ENCODE results near the gene BOK.
"Not testable (repeated sequence)": the region's sequence is repeated elsewhere in the genome, so short reads cannot be mapped to it uniquely, and the experiment has no call there.

BOK gene

DNA sequence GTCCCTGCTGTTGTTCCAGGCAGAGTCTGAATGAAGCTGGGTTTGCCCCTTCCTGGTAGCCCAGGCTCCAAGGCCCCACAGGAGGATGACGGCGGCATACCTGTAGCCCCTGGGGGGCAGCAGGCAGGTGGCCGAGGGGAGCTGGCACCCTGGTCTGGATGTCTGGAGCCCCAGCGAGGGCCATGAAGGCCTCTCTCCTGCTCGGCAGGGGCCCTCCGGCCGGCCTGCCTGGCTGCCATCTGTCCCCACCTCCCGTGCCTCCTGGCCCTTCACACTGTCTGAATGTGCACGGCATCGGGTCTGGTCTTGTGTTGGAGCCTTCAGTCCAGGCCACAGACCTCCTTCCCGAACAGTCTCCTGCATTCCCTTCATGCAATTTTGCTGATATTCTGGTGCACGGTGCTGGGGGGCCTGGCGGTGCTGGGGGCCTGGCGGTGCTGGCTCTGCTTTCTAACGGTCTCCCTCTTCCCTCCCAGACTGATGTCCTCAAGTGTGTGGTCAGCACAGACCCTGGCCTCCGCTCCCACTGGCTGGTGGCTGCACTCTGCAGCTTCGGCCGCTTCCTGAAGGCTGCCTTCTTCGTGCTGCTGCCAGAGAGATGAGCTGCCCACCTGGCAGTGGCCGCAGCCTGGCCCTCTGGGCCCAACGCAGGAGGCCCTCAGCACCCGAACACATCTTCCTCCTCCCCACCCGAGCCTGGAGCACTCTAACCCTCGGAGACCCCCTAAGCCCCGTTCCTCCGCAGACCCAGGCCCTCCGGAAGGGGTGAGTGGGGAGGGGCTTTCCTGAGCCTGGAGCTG, 13.5 kb downstream of the BOK start:
- Histone ChIP-seq H3K4me3 (replicated peaks; ENCODE audit: low read depth, low read length) (no peak overlapping the region), H3K36me3 (ENCODE audit: control insufficient read depth, insufficient read depth, low read length) (no peaks in the 10 kb centered on the region; the same call in 1 of the 2 replicates), H3K27me3 (replicated peaks; ENCODE audit: control insufficient read depth, insufficient read depth, low read length) (no peaks in the 10 kb centered on the region)
- TF ChIP-seq, protein P1, sequence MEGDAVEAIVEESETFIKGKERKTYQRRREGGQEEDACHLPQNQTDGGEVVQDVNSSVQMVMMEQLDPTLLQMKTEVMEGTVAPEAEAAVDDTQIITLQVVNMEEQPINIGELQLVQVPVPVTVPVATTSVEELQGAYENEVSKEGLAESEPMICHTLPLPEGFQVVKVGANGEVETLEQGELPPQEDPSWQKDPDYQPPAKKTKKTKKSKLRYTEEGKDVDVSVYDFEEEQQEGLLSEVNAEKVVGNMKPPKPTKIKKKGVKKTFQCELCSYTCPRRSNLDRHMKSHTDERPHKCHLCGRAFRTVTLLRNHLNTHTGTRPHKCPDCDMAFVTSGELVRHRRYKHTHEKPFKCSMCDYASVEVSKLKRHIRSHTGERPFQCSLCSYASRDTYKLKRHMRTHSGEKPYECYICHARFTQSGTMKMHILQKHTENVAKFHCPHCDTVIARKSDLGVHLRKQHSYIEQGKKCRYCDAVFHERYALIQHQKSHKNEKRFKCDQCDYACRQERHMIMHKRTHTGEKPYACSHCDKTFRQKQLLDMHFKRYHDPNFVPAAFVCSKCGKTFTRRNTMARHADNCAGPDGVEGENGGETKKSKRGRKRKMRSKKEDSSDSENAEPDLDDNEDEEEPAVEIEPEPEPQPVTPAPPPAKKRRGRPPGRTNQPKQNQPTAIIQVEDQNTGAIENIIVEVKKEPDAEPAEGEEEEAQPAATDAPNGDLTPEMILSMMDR (IDR thresholded peaks at IDR 0.05; ENCODE audit: insufficient read depth, low read length, poor library complexity, severe bottlenecking), result no peak
- no peak for DNase-seq (ENCODE audit: extremely low read depth, insufficient read length)

DNA sequence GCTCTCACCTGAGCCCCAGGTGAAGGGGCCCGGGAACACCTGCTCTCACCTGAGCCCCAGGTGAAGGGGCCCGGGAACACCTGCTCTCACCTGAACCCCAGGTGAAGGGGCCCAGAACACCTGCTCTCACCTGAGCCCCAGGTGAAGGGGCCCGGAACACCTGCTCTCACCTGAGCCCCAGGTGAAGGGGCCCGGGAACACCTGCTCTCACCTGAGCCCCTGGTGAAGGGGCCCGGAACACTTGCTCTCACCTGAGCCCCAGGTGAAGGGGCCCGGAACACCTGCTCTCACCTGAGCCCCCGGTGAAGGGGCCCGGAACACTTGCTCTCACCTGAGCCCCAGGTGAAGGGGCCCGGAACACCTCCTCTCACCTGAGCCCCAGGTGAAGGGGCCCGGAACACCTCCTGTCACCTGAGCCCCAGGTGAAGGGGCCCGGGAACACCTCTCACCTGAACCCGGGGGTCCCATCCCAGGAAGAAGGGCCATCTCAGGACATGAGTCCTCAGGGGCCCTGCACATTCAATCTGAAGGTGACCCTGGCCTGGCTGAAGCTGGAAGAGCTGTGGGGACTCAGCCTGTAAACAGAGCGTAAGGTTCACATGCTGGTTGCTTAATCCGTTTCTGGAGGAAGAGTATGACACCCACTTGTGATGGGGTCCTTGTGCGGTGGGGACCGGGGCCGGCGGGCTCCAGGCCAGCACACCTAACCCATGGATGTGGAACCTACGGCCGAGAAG, 14.5 kb downstream of the BOK start:
- H3K27me3 ChIP-seq (replicated peaks; ENCODE audit: control insufficient read depth, insufficient read depth, low read length); H3K36me3 ChIP-seq (ENCODE audit: control insufficient read depth, insufficient read depth, low read length); DNase-seq (ENCODE audit: extremely low read depth, insufficient read length); H3K4me3 ChIP-seq (replicated peaks; ENCODE audit: low read depth, low read length): not testable (repeated sequence)

DNA sequence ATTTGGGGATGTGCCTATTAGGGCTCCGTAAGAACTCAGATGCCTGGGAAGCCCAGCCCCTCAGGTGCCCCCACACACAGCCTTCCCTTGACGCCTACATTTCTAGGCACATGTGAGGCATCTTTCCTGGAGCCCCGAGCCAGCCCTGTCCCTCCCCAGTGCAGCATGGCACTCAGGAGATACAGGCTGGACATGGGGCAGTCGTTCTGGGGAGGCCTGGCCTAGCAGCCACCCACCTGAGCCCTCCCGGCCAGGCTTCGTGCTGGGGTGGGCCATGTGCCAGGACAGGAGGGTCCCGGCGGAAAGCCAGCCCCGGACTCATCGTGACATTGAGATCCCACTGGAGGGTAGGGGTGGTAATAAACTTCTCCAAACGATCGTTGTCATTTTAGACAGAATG, 15.2 kb downstream of the BOK start:
- Histone ChIP-seq H3K27me3 (replicated peaks; ENCODE audit: control insufficient read depth, insufficient read depth, low read length) (no peaks in the 10 kb centered on the region), H3K36me3 (ENCODE audit: control insufficient read depth, insufficient read depth, low read length) (no peaks in the 10 kb centered on the region; the same call in 1 of the 2 replicates), H3K4me3 (replicated peaks; ENCODE audit: low read depth, low read length) (no peak overlapping the region)
- TF ChIP-seq, protein P1 (IDR thresholded peaks at IDR 0.05; ENCODE audit: insufficient read depth, low read length, poor library complexity, severe bottlenecking), result no peak
- no peak for DNase-seq (ENCODE audit: extremely low read depth, insufficient read length)

DNA sequence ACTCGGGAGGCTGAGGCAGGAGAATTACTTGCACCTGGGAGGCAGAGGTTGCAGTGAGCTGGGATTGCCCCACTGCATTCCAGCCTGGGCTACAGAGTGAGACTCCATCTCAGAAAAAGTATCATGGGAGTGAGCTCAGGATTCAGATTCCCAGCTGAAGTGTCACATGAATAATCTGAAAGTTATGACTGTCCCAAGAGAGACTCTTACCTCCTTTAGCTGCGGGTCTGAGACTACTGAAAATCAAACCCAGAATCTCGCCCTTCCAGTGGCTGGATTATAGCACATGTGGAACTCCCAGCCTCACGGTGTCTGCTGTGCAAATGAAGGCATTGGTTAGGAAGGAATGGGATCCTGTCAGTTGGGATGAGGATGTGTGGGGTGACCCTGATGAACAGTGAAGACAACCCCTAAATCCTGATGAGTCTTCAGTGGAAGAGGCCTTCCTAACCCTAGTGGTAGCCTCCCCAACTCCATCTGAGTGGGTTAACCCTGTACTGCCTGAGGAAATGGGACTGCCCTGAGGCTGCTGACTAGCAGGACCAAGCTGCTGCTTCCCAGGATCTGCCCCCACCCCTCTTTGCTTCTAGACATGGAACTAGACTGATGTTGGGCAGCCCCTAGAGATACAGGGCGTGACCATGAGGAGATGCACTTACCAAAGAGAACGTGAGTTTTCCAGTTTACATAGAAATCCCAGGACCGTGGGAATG, 16.5 kb downstream of the BOK start:
- TF ChIP-seq, protein P1 (IDR thresholded peaks at IDR 0.05; ENCODE audit: insufficient read depth, low read length, poor library complexity, severe bottlenecking), result no peak
- no peak for DNase-seq (ENCODE audit: extremely low read depth, insufficient read length)
- Histone ChIP-seq H3K36me3 (ENCODE audit: control insufficient read depth, insufficient read depth, low read length) (no peaks in the 10 kb centered on the region; the same call in 1 of the 2 replicates), H3K27me3 (replicated peaks; ENCODE audit: control insufficient read depth, insufficient read depth, low read length) (no peaks in the 10 kb centered on the region), H3K4me3 (replicated peaks; ENCODE audit: low read depth, low read length) (no peak overlapping the region)

DNA sequence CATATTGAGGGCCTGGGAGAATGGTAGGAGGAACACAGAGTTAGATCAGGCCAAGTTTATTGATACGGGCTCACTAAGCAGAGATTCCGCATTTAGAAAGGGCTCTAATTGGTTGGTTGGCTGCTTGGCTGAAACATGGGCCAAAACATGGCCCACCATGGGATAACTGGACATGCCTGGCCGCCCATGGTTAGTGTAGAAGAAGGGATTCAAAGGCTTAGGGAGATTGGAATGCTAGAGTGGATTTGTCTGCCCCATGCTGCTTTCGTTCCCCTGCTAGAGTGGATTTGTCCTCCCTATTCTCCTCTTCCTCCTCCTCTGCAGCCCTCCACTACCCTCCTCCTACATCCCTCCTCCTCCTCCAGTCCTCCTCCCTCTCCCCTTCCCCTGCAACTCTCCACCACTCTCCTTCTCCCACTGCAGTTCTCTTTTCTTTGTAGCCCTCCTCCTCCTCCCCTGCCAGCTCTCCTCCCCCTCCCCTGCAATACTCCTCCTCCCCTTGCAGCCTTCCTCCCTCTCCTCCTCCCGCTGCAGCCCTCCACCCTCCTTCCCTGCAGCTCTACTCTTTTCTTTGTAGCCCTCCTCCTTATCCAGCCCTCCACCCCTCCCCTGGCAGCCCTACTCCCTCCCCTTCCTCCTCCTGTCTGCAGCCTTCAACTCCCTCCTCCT, 17.2 kb downstream of the BOK start:
- Histone ChIP-seq H3K4me3 (replicated peaks; ENCODE audit: low read depth, low read length) (no peak overlapping the region), H3K27me3 (replicated peaks; ENCODE audit: control insufficient read depth, insufficient read depth, low read length) (no peaks in the 10 kb centered on the region), H3K36me3 (ENCODE audit: control insufficient read depth, insufficient read depth, low read length) (no peaks in the 10 kb centered on the region; the same call in 1 of the 2 replicates)
- DNase-seq (ENCODE audit: extremely low read depth, insufficient read length), result no peak
- TF ChIP-seq, protein P1 (IDR thresholded peaks at IDR 0.05; ENCODE audit: insufficient read depth, low read length, poor library complexity, severe bottlenecking), result no peak
